WTC11 (cell line): Measurements from ENCODE around the gene EIF2B4. TPM values are rescaled to one million over a fixed set of nuclear protein-coding genes. Genes with fewer than 3 reads are reported as not detected.
A peak's percentile ranks its signal among the peaks of the same experiment; 100 is the strongest.

ENCODE experiments used
- ARID4B ChIP-seq: sonication (generic); formaldehyde crosslinking; IDR thresholded peaks from 2 replicates; pipeline ENCODE4 v1.8.0; 2023; ENCODE audit warnings: missing genetic modification reagents, mild to moderate bottlenecking, borderline replicate concordance
- ATF6 ChIP-seq: sonication (generic); formaldehyde crosslinking; IDR thresholded peaks from 2 replicates; pipeline ENCODE4 v1.8.1; 2023; ENCODE audit warnings: mild to moderate bottlenecking, missing genetic modification reagents
- CREB1 ChIP-seq: sonication (generic); formaldehyde crosslinking; IDR thresholded peaks from 2 replicates; pipeline ENCODE4 v1.8.0; 2023; ENCODE audit warnings: mild to moderate bottlenecking, missing genetic modification reagents
- CREM ChIP-seq: sonication (generic); formaldehyde crosslinking; IDR thresholded peaks from 2 replicates; pipeline ENCODE4 v1.8.1; 2022; ENCODE audit warnings: mild to moderate bottlenecking, missing genetic modification reagents, moderate library complexity
- GTF2I ChIP-seq: fragments of 250-450 bp; sonication (Bioruptor Pico); conservative IDR thresholded peaks from 2 replicates; pipeline ENCODE4 v1.4.0; 2021; ENCODE audit warnings: mild to moderate bottlenecking
- JUN ChIP-seq: sonication (generic); formaldehyde crosslinking; IDR thresholded peaks from 2 replicates; pipeline ENCODE4 v1.8.0; 2023; ENCODE audit warnings: mild to moderate bottlenecking, missing genetic modification reagents
- MXD4 ChIP-seq: fragments of 250-450 bp; sonication (Bioruptor Pico); IDR thresholded peaks from 2 replicates; pipeline ENCODE4 v1.8.0; 2021; ENCODE audit warnings: mild to moderate bottlenecking, moderate library complexity, borderline replicate concordance
- NFYB ChIP-seq: sonication (generic); formaldehyde crosslinking; conservative IDR thresholded peaks from 2 replicates; pipeline ENCODE4 v1.8.0; 2022; ENCODE audit warnings: low read depth, missing genetic modification reagents
- NR1H2 ChIP-seq: sonication (generic); formaldehyde crosslinking; IDR thresholded peaks from 2 replicates; pipeline ENCODE4 v1.9.0; 2021; ENCODE audit warnings: mild to moderate bottlenecking, moderate library complexity, missing genetic modification reagents
- NR2C2 ChIP-seq: sonication (generic); formaldehyde crosslinking; IDR thresholded peaks from 2 replicates; pipeline ENCODE4 v1.8.0; 2022; ENCODE audit warnings: mild to moderate bottlenecking, missing genetic modification reagents
- OVOL2 ChIP-seq: fragments of 250-450 bp; sonication (Bioruptor Pico); IDR thresholded peaks from 2 replicates; pipeline ENCODE4 v1.9.0; 2021; ENCODE audit warnings: mild to moderate bottlenecking, borderline replicate concordance
- RELA ChIP-seq: sonication (generic); formaldehyde crosslinking; IDR thresholded peaks from 2 replicates; pipeline ENCODE4 v1.8.1; 2022; ENCODE audit warnings: missing genetic modification reagents, mild to moderate bottlenecking, borderline replicate concordance
- RORB ChIP-seq: fragments of 250-450 bp; sonication (Bioruptor Pico); IDR thresholded peaks from 2 replicates; pipeline ENCODE4 v1.9.0; 2021; ENCODE audit warnings: mild to moderate bottlenecking
- SOX15 ChIP-seq: fragments of 250-450 bp; sonication (Bioruptor Pico); IDR thresholded peaks from 2 replicates; pipeline ENCODE4 v1.9.0; 2021; ENCODE audit warnings: mild to moderate bottlenecking
- TCF7 ChIP-seq: sonication (generic); formaldehyde crosslinking; IDR thresholded peaks from 2 replicates; pipeline ENCODE4 v1.8.0; 2022; ENCODE audit warnings: mild to moderate bottlenecking, low read depth, missing genetic modification reagents, moderate library complexity
- TEAD4 ChIP-seq: sonication (generic); formaldehyde crosslinking; IDR thresholded peaks from 2 replicates; pipeline ENCODE4 v1.8.0; 2022; ENCODE audit warnings: mild to moderate bottlenecking, missing genetic modification reagents
- ZBTB21 ChIP-seq: sonication (generic); formaldehyde crosslinking; IDR thresholded peaks from 2 replicates; pipeline ENCODE4 v1.8.1; 2023; ENCODE audit warnings: mild to moderate bottlenecking, missing genetic modification reagents, borderline replicate concordance
- ZBTB43 ChIP-seq: sonication (generic); formaldehyde crosslinking; IDR thresholded peaks from 2 replicates; pipeline ENCODE4 v1.8.1; 2023; ENCODE audit warnings: mild to moderate bottlenecking, missing genetic modification reagents
- ZNF138 ChIP-seq: sonication (generic); formaldehyde crosslinking; conservative IDR thresholded peaks from 2 replicates; pipeline ENCODE4 v1.8.1; 2022; ENCODE audit warnings: mild to moderate bottlenecking, moderate library complexity, missing genetic modification reagents
- ZNF232 ChIP-seq: sonication (generic); formaldehyde crosslinking; IDR thresholded peaks from 2 replicates; pipeline ENCODE4 v1.8.0; 2022; ENCODE audit warnings: mild to moderate bottlenecking, missing genetic modification reagents
- ZNF263 ChIP-seq: sonication (generic); formaldehyde crosslinking; IDR thresholded peaks from 2 replicates; pipeline ENCODE4 v1.8.1; 2022; ENCODE audit warnings: low read depth, mild to moderate bottlenecking, moderate library complexity, missing genetic modification reagents
- ZNF396 ChIP-seq: fragments of 250-450 bp; sonication (Bioruptor Pico); IDR thresholded peaks from 2 replicates; pipeline ENCODE4 v1.8.0; 2021; ENCODE audit warnings: mild to moderate bottlenecking, moderate library complexity, borderline replicate concordance
- ZSCAN18 ChIP-seq: fragments of 250-450 bp; sonication (Bioruptor Pico); IDR thresholded peaks from 2 replicates; pipeline ENCODE4 v2.1.2; 2022; ENCODE audit warnings: mild to moderate bottlenecking, moderate library complexity
- total RNA-seq: library from RNA; stranded (reverse); gene quantifications from 3 replicates; pipeline ENCODE4 v1.2.3, GENCODE V29; 2021
- TF ChIP-seq, protein P1 (sequence below): fragments of 250-450 bp; sonication (Bioruptor Pico); IDR thresholded peaks from 2 replicates; pipeline ENCODE4 v1.9.0; 2021; ENCODE audit warnings: mild to moderate bottlenecking, borderline replicate concordance
- TF ChIP-seq, protein P2 (sequence below): fragments of 250-450 bp; sonication (Bioruptor Pico); IDR thresholded peaks from 2 replicates; pipeline ENCODE4 v1.8.0; 2021; ENCODE audit warnings: mild to moderate bottlenecking

Gene EIF2B4
- total RNA-seq, 1 experiment from 2014 or later, result 49.1 TPM

- TF ChIP-seq ZNF232 (CRISPR knock-in tag), result peak; percentile 83; the same call in 1 of the 2 replicates
- TF ChIP-seq GTF2I, result no peak
- TF ChIP-seq CREB1 (CRISPR knock-in tag), result peak; percentile 83
- TF ChIP-seq TCF7 (CRISPR knock-in tag), result peak; percentile 38; the same call in 1 of the 2 replicates
- TF ChIP-seq MXD4 (CRISPR knock-in tag), result no peak
- no peak for TF ChIP-seq JUN
- TF ChIP-seq RELA (CRISPR knock-in tag), result peak; percentile 12; the same call in 1 of the 2 replicates
- no peak for TF ChIP-seq ZNF138 (CRISPR knock-in tag)
- peak; percentile 83; the same call in 1 of the 2 replicates for TF ChIP-seq CREM (CRISPR knock-in tag)
- TF ChIP-seq OVOL2, result no peak
- TF ChIP-seq ZBTB43, result peak; percentile 37; the same call in 1 of the 2 replicates
- no peak for TF ChIP-seq ZNF263 (CRISPR knock-in tag)
- TF ChIP-seq RORB (CRISPR knock-in tag), result no peak
- TF ChIP-seq NR1H2 (CRISPR knock-in tag), result no peak
- TF ChIP-seq, protein P1, sequence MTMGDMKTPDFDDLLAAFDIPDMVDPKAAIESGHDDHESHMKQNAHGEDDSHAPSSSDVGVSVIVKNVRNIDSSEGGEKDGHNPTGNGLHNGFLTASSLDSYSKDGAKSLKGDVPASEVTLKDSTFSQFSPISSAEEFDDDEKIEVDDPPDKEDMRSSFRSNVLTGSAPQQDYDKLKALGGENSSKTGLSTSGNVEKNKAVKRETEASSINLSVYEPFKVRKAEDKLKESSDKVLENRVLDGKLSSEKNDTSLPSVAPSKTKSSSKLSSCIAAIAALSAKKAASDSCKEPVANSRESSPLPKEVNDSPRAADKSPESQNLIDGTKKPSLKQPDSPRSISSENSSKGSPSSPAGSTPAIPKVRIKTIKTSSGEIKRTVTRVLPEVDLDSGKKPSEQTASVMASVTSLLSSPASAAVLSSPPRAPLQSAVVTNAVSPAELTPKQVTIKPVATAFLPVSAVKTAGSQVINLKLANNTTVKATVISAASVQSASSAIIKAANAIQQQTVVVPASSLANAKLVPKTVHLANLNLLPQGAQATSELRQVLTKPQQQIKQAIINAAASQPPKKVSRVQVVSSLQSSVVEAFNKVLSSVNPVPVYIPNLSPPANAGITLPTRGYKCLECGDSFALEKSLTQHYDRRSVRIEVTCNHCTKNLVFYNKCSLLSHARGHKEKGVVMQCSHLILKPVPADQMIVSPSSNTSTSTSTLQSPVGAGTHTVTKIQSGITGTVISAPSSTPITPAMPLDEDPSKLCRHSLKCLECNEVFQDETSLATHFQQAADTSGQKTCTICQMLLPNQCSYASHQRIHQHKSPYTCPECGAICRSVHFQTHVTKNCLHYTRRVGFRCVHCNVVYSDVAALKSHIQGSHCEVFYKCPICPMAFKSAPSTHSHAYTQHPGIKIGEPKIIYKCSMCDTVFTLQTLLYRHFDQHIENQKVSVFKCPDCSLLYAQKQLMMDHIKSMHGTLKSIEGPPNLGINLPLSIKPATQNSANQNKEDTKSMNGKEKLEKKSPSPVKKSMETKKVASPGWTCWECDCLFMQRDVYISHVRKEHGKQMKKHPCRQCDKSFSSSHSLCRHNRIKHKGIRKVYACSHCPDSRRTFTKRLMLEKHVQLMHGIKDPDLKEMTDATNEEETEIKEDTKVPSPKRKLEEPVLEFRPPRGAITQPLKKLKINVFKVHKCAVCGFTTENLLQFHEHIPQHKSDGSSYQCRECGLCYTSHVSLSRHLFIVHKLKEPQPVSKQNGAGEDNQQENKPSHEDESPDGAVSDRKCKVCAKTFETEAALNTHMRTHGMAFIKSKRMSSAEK, result no peak
- no peak; the same call in 1 of the 2 replicates for TF ChIP-seq NFYB (CRISPR knock-in tag)
- no peak for TF ChIP-seq SOX15 (CRISPR knock-in tag)
- TF ChIP-seq ZBTB21 (CRISPR knock-in tag), result peak; percentile 8; the same call in 1 of the 2 replicates
- TF ChIP-seq TEAD4 (CRISPR knock-in tag), result no peak
- TF ChIP-seq, protein P2, sequence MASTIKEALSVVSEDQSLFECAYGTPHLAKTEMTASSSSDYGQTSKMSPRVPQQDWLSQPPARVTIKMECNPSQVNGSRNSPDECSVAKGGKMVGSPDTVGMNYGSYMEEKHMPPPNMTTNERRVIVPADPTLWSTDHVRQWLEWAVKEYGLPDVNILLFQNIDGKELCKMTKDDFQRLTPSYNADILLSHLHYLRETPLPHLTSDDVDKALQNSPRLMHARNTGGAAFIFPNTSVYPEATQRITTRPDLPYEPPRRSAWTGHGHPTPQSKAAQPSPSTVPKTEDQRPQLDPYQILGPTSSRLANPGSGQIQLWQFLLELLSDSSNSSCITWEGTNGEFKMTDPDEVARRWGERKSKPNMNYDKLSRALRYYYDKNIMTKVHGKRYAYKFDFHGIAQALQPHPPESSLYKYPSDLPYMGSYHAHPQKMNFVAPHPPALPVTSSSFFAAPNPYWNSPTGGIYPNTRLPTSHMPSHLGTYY (CRISPR knock-in tag), result no peak
- TF ChIP-seq ZSCAN18, result no peak
- no peak for TF ChIP-seq NR2C2 (CRISPR knock-in tag)
- TF ChIP-seq ZNF396 (CRISPR knock-in tag), result no peak
- no peak for TF ChIP-seq ATF6 (CRISPR knock-in tag)
- TF ChIP-seq ARID4B (CRISPR knock-in tag), result no peak; the same call in 1 of the 2 replicates
Measured at GRCh38 chr2:27370026-27370815, at the start of gene EIF2B4, which contains the start of gene SNX17 (continued).
